ENCODE data around the gene IL17RB.

The IL17RB gene

DNA sequence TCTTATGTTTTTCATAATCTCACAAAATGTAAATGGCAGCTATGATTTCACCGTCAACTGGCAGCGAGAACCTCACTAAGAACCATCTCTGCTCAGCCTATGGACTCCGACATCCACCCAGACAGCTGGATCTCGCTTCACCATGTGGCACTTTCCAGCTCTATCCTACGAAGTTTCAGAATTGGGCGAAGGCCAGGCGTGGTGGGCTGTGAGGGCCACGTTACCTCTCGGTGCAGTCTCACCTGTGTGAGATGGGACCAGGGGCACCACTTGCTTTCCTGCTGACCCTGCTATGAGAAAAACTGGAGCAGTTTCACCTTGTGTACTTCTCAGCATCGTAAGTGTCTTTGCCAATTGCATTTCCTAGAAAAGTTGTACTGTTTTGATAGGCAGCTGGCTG, 32.5 kb upstream of the IL17RB start:
- Histone ChIP-seq H2AFZ (ENCODE audit: low read depth, low read length) (no peak overlapping the region), H3K4ac (ENCODE audit: low read depth in 1 of 2, low read length in 2 of 2) (no peak overlapping the region), H3K23ac (ENCODE audit: low read length in 2 of 2) (no peak overlapping the region), H3K79me1 (replicated peaks; ENCODE audit: low read length, poor library complexity, severe bottlenecking) (no peaks in the 10 kb centered on the region), H3K9ac (ENCODE audit: low read length) (no peak overlapping the region), H3K27me3 (ENCODE audit: control insufficient read depth in 1 of 2, insufficient read depth in 1 of 2, low read length in 2 of 2) (no peaks in the 10 kb centered on the region), H3K27ac (ENCODE audit: low read length, poor library complexity, severe bottlenecking) (no peak overlapping the region), H3K9me3 (ENCODE audit: control insufficient read depth, low read length) (no peaks in the 10 kb centered on the region), H2BK5ac (ENCODE audit: low read depth, low read length, poor library complexity, severe bottlenecking) (no peak overlapping the region), H4K91ac (ENCODE audit: low read length) (no peak overlapping the region), H2BK120ac (ENCODE audit: low read depth, low read length) (no peak overlapping the region), H3K18ac (ENCODE audit: low read depth in 1 of 2, low read length in 2 of 2) (no peak overlapping the region), H4K8ac (ENCODE audit: low read length) (no peak overlapping the region), H2AK5ac (ENCODE audit: low read length, severe bottlenecking) (no peak overlapping the region), H3K4me2 (ENCODE audit: low read length, poor library complexity, severe bottlenecking) (no peak overlapping the region), H2BK12ac (ENCODE audit: low read length in 2 of 2) (no peak overlapping the region), H3K4me1 (ENCODE audit: control insufficient read depth, insufficient read depth, low read depth, low read length) (no peaks in the 10 kb centered on the region), H3K4me3 (ENCODE audit: insufficient read depth in 1 of 2, low read depth in 1 of 2, low read length in 2 of 2) (no peak overlapping the region), H2BK15ac (ENCODE audit: low read depth, poor library complexity, severe bottlenecking) (no peak overlapping the region), H3K14ac (ENCODE audit: low read length in 2 of 2) (no peak overlapping the region), H3K36me3 (ENCODE audit: control insufficient read depth in 1 of 2, insufficient read depth in 2 of 2, low read depth in 1 of 2, low read length in 2 of 2) (peaks cover 0 to 3% of the 10 kb centered on the region in 2 experiments)
- no peak for DNase-seq
- 88% methylated on average over 10 of the region's 10 CpGs for WGBS

DNA sequence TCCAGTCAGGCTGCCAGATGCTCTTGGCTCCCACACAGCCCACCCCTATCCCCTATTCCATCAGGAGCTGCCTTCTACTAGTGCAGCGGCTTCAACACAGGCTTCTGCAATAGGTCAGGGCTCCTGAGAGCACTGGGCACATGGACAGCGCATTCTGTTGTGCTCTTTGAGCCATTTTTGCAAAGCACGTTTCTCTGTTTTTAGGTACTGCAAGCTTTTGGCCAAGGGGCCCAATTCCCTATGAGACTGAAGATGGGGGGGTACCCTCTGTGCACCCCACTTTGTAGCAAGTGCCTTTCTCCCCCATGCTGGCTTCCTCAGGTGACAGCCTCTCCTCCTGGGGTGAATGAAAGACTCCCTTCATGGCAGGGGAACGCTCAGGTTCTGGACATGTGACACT, 31.3 kb upstream of the IL17RB start:
- Histone ChIP-seq H2AK5ac (ENCODE audit: low read length, severe bottlenecking) (no peak overlapping the region), H4K91ac (ENCODE audit: low read length) (no peak overlapping the region), H3K14ac (ENCODE audit: low read length in 2 of 2) (no peak overlapping the region), H3K9ac (ENCODE audit: low read length) (no peak overlapping the region), H2BK120ac (ENCODE audit: low read depth, low read length) (no peak overlapping the region), H3K18ac (ENCODE audit: low read depth in 1 of 2, low read length in 2 of 2) (no peak overlapping the region), H3K36me3 (ENCODE audit: control insufficient read depth in 1 of 2, insufficient read depth in 2 of 2, low read depth in 1 of 2, low read length in 2 of 2) (peaks cover 0 to 6% of the 10 kb centered on the region in 2 experiments), H3K4me1 (ENCODE audit: control insufficient read depth, insufficient read depth, low read depth, low read length) (no peaks in the 10 kb centered on the region), H2BK15ac (ENCODE audit: low read depth, poor library complexity, severe bottlenecking) (no peak overlapping the region), H2BK5ac (ENCODE audit: low read depth, low read length, poor library complexity, severe bottlenecking) (no peak overlapping the region), H4K8ac (ENCODE audit: low read length) (no peak overlapping the region), H3K9me3 (ENCODE audit: control insufficient read depth, low read length) (no peaks in the 10 kb centered on the region), H2AFZ (ENCODE audit: low read depth, low read length) (no peak overlapping the region), H3K79me1 (replicated peaks; ENCODE audit: low read length, poor library complexity, severe bottlenecking) (no peaks in the 10 kb centered on the region), H3K27ac (ENCODE audit: low read length, poor library complexity, severe bottlenecking) (no peak overlapping the region), H3K27me3 (ENCODE audit: control insufficient read depth in 1 of 2, insufficient read depth in 1 of 2, low read length in 2 of 2) (no peaks in the 10 kb centered on the region), H3K23ac (ENCODE audit: low read length in 2 of 2) (no peak overlapping the region), H3K4ac (ENCODE audit: low read depth in 1 of 2, low read length in 2 of 2) (no peak overlapping the region), H3K4me2 (ENCODE audit: low read length, poor library complexity, severe bottlenecking) (no peak overlapping the region), H2BK12ac (ENCODE audit: low read length in 2 of 2) (no peak overlapping the region), H3K4me3 (ENCODE audit: insufficient read depth in 1 of 2, low read depth in 1 of 2, low read length in 2 of 2) (no peak overlapping the region)
- WGBS: 95% methylated on average over 4 of the region's 4 CpGs
- no peak for DNase-seq

DNA sequence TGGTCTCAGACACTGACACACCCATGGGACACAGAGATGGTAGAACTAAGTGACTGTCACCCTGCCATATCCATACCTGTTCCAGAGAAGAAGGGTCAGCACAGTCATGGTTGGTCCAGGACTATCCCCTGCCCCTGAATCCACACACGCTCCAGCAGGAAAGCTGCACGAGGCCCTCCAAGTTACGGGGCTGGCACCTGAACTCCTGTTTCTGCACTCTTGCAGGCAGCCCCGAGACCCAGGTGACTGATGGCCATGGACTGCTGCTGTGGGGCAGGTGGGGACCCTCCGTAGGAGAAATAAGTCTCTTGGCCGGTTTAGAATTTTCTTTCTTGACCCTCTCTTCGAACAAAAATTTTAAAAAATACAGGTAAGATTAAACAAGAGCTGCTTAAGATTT, 30.7 kb upstream of the IL17RB start:
- 92% methylated on average over 4 of the region's 7 CpGs for WGBS
- H3K4me3 ChIP-seq (ENCODE audit: insufficient read depth in 1 of 2, low read depth in 1 of 2, low read length in 2 of 2): no peak overlapping the region

GRCh38 chr3:53816425-53816824, 29.9 kb upstream of the IL17RB start:
- H3K14ac ChIP-seq (ENCODE audit: low read length in 2 of 2): no peak overlapping the region
- no peaks in the 10 kb centered on the region for H3K4me1 ChIP-seq (ENCODE audit: control insufficient read depth, insufficient read depth, low read depth, low read length)
- no peak overlapping the region for H3K18ac ChIP-seq (ENCODE audit: low read depth in 1 of 2, low read length in 2 of 2)
- no peak overlapping the region for H3K9ac ChIP-seq (ENCODE audit: low read length)
- H3K4me3 ChIP-seq (ENCODE audit: insufficient read depth in 1 of 2, low read depth in 1 of 2, low read length in 2 of 2): no peak overlapping the region
- no peaks in the 10 kb centered on the region for H3K27me3 ChIP-seq (ENCODE audit: control insufficient read depth in 1 of 2, insufficient read depth in 1 of 2, low read length in 2 of 2)
- H2BK120ac ChIP-seq (ENCODE audit: low read depth, low read length): no peak overlapping the region
- H2AFZ ChIP-seq (ENCODE audit: low read depth, low read length): no peak overlapping the region
- WGBS: 73% methylated on average over 4 of the region's 4 CpGs
- no peak overlapping the region for H2BK15ac ChIP-seq (ENCODE audit: low read depth, poor library complexity, severe bottlenecking)
- H3K9me3 ChIP-seq (ENCODE audit: control insufficient read depth, low read length): no peaks in the 10 kb centered on the region
- DNase-seq: no peak
- H3K4me2 ChIP-seq (ENCODE audit: low read length, poor library complexity, severe bottlenecking): no peak overlapping the region
- H4K91ac ChIP-seq (ENCODE audit: low read length): no peak overlapping the region
- H3K79me1 ChIP-seq (replicated peaks; ENCODE audit: low read length, poor library complexity, severe bottlenecking): no peaks in the 10 kb centered on the region
- no peak overlapping the region for H2BK12ac ChIP-seq (ENCODE audit: low read length in 2 of 2)
- no peak overlapping the region for H3K27ac ChIP-seq (ENCODE audit: low read length, poor library complexity, severe bottlenecking)
- no peak overlapping the region for H3K4ac ChIP-seq (ENCODE audit: low read depth in 1 of 2, low read length in 2 of 2)
- no peak overlapping the region for H4K8ac ChIP-seq (ENCODE audit: low read length)
- peaks cover 0 to 6% of the 10 kb centered on the region in 2 experiments for H3K36me3 ChIP-seq (ENCODE audit: control insufficient read depth in 1 of 2, insufficient read depth in 2 of 2, low read depth in 1 of 2, low read length in 2 of 2)
- H2BK5ac ChIP-seq (ENCODE audit: low read depth, low read length, poor library complexity, severe bottlenecking): no peak overlapping the region
- H3K23ac ChIP-seq (ENCODE audit: low read length in 2 of 2): no peak overlapping the region
- H2AK5ac ChIP-seq (ENCODE audit: low read length, severe bottlenecking): no peak overlapping the region

More for the DNA sequence above, 30.7 kb upstream of the IL17RB start:
- Histone ChIP-seq H3K9ac (ENCODE audit: low read length) (no peak overlapping the region), H4K8ac (ENCODE audit: low read length) (no peak overlapping the region), H2BK5ac (ENCODE audit: low read depth, low read length, poor library complexity, severe bottlenecking) (no peak overlapping the region), H3K23ac (ENCODE audit: low read length in 2 of 2) (no peak overlapping the region), H3K4ac (ENCODE audit: low read depth in 1 of 2, low read length in 2 of 2) (no peak overlapping the region), H3K14ac (ENCODE audit: low read length in 2 of 2) (no peak overlapping the region), H3K36me3 (ENCODE audit: control insufficient read depth in 1 of 2, insufficient read depth in 2 of 2, low read depth in 1 of 2, low read length in 2 of 2) (peaks cover 0 to 6% of the 10 kb centered on the region in 2 experiments), H3K9me3 (ENCODE audit: control insufficient read depth, low read length) (no peaks in the 10 kb centered on the region), H3K27me3 (ENCODE audit: control insufficient read depth in 1 of 2, insufficient read depth in 1 of 2, low read length in 2 of 2) (no peaks in the 10 kb centered on the region), H2BK120ac (ENCODE audit: low read depth, low read length) (no peak overlapping the region), H3K79me1 (replicated peaks; ENCODE audit: low read length, poor library complexity, severe bottlenecking) (no peaks in the 10 kb centered on the region), H2AK5ac (ENCODE audit: low read length, severe bottlenecking) (no peak overlapping the region), H3K4me1 (ENCODE audit: control insufficient read depth, insufficient read depth, low read depth, low read length) (no peaks in the 10 kb centered on the region), H2BK15ac (ENCODE audit: low read depth, poor library complexity, severe bottlenecking) (no peak overlapping the region), H3K27ac (ENCODE audit: low read length, poor library complexity, severe bottlenecking) (no peak overlapping the region), H4K91ac (ENCODE audit: low read length) (no peak overlapping the region), H2BK12ac (ENCODE audit: low read length in 2 of 2) (no peak overlapping the region), H2AFZ (ENCODE audit: low read depth, low read length) (no peak overlapping the region), H3K4me2 (ENCODE audit: low read length, poor library complexity, severe bottlenecking) (no peak overlapping the region), H3K18ac (ENCODE audit: low read depth in 1 of 2, low read length in 2 of 2) (no peak overlapping the region)
- DNase-seq: no peak
